Neuronal stem cell (in vitro differentiated cells): ENCODE results near the gene SPATC1L.
A peak's percentile ranks its signal among the peaks of the same experiment; 100 is the strongest.

Source experiments
- DNase-seq: peaks from one replicate; pipeline ENCODE4 v3.0.0-alpha.2; 2013; ENCODE audit warnings: low spot score
- H2AFZ ChIP-seq: one replicate; pipeline ENCODE4 v1.6.1; 2013; ENCODE audit warnings: mild to moderate bottlenecking, low read length, inconsistent platforms
- H2AK5ac ChIP-seq: 2 replicates; pipeline ENCODE4 v1.6.1; 2013; ENCODE audit warnings: low read depth, mild to moderate bottlenecking, inconsistent platforms, low read length, moderate library complexity, mixed read lengths
- H2BK120ac ChIP-seq: 2 replicates; pipeline ENCODE4 v1.6.1; 2013; ENCODE audit warnings: low read depth, mild to moderate bottlenecking, inconsistent platforms, low read length, moderate library complexity, mixed read lengths
- H2BK12ac ChIP-seq: one replicate; pipeline ENCODE4 v1.6.1; 2013; ENCODE audit warnings: low read length, inconsistent platforms
- H2BK15ac ChIP-seq: 2 replicates; pipeline ENCODE4 v1.6.1; 2013; ENCODE audit warnings: mild to moderate bottlenecking, low read length, inconsistent platforms, mixed read lengths
- H2BK5ac ChIP-seq: one replicate; pipeline ENCODE4 v1.6.1; 2013; ENCODE audit warnings: inconsistent platforms, mild to moderate bottlenecking, low read length, moderate library complexity
- H3K14ac ChIP-seq: one replicate; pipeline ENCODE4 v1.6.1; 2013; ENCODE audit warnings: low read length, inconsistent platforms
- H3K18ac ChIP-seq: 2 replicates; pipeline ENCODE4 v1.6.1; 2013; ENCODE audit warnings: low read length, inconsistent platforms
- H3K23ac ChIP-seq: 2 replicates; pipeline ENCODE4 v1.6.1; 2013; ENCODE audit warnings: low read depth, mild to moderate bottlenecking, mixed read lengths, low read length, inconsistent platforms; ENCODE audit not compliant: poor library complexity
- H3K27ac ChIP-seq: replicated peaks from 3 replicates; pipeline ENCODE4 v1.5.1; 2013; ENCODE audit warnings: low read length, inconsistent platforms
- H3K27me3 ChIP-seq, 3 experiments: 2 replicates each; pipeline ENCODE4 v1.6.1; 2013; ENCODE audit warnings: low read length in 3 of 3, mild to moderate bottlenecking in 2 of 3, inconsistent platforms in 1 of 3, low read depth in 1 of 3, mixed read lengths in 1 of 3, moderate library complexity in 1 of 3; ENCODE audit not compliant: control insufficient read depth in 3 of 3, insufficient read depth in 3 of 3
- H3K36me3 ChIP-seq, 2 donors: replicated peaks in 1 of 2; 2 replicates each; pipeline ENCODE4 v1.6.1; 2013; ENCODE audit warnings: low read length in 2 of 2; ENCODE audit not compliant: control insufficient read depth in 2 of 2, insufficient read depth in 2 of 2
- H3K4ac ChIP-seq: 2 replicates; pipeline ENCODE4 v1.6.1; 2013; ENCODE audit warnings: inconsistent platforms, mild to moderate bottlenecking, low read length, moderate library complexity
- H3K4me1 ChIP-seq, 2 donors: 1 replicate in 1 of 2; 2 replicates in 1 of 2; pipeline ENCODE4 v1.6.1; 2013; ENCODE audit warnings: low read length in 2 of 2, low read depth in 1 of 2; ENCODE audit not compliant: control insufficient read depth in 2 of 2, insufficient read depth in 1 of 2
- H3K4me2 ChIP-seq: one replicate; pipeline ENCODE4 v1.6.1; 2013; ENCODE audit warnings: mild to moderate bottlenecking, low read length, inconsistent platforms; ENCODE audit not compliant: insufficient read depth, poor library complexity, severe bottlenecking
- H3K4me3 ChIP-seq, 2 donors: 2 replicates each; pipeline ENCODE4 v1.5.1; 2013; ENCODE audit warnings: low read length in 2 of 2, mild to moderate bottlenecking in 2 of 2, inconsistent platforms in 1 of 2, moderate library complexity in 1 of 2
- H3K79me1 ChIP-seq: one replicate; pipeline ENCODE4 v1.6.1; 2013; ENCODE audit warnings: low read depth, mild to moderate bottlenecking, inconsistent platforms, low read length, moderate library complexity
- H3K9ac ChIP-seq: one replicate; pipeline ENCODE4 v1.6.1; 2013; ENCODE audit warnings: mild to moderate bottlenecking, low read depth, low read length, inconsistent platforms; ENCODE audit not compliant: poor library complexity
- H3K9me3 ChIP-seq, 2 donors: replicated peaks in 1 of 2; 2 replicates each; pipeline versions ENCODE3 to v1.6.1; 2013; ENCODE audit warnings: low read length in 2 of 2, mild to moderate bottlenecking in 2 of 2, inconsistent platforms in 1 of 2, low read depth in 1 of 2, mixed read lengths in 1 of 2, moderate library complexity in 1 of 2; ENCODE audit not compliant: control insufficient read depth in 2 of 2, insufficient read depth in 1 of 2
- H4K8ac ChIP-seq: one replicate; pipeline ENCODE4 v1.6.1; 2013; ENCODE audit warnings: low read depth, mild to moderate bottlenecking, inconsistent platforms, low read length, moderate library complexity
- H4K91ac ChIP-seq: one replicate; pipeline ENCODE4 v1.6.1; 2013; ENCODE audit warnings: low read length, low read depth, mild to moderate bottlenecking, inconsistent platforms; ENCODE audit not compliant: poor library complexity
- WGBS, 2 donors: extraction: QIAGEN DNeasy Blood & Tissue Kit; methylation state at CpG; one replicate each; pipeline ENCODE4 v1.1.7; 2013; ENCODE audit warnings: missing lambda C conversion rate in 2 of 2, mixed read lengths in 1 of 2; ENCODE audit not compliant: insufficient read length in 2 of 2, insufficient replicate concordance in 1 of 2; ENCODE audit errors: extremely low coverage in 2 of 2; 5-methylcytosine and 5-hydroxymethylcytosine counted together

Gene SPATC1L

GRCh38 chr21:46182548-46183336, 1.5 kb downstream of the SPATC1L start:
- Histone ChIP-seq H3K27me3 (no peaks in the 10 kb centered on the region), H3K14ac (no peak overlapping the region), H3K4me1 (peaks cover 8% of the 10 kb centered on the region in 2 donors), H3K9ac (peak overlapping the region; percentile 60), H2BK12ac (peak overlapping the region; percentile 75), H3K4ac (no peak overlapping the region), H3K79me1 (peaks cover 18% of the 10 kb centered on the region), H3K36me3 (peaks cover 0 to 6% of the 10 kb centered on the region in 2 donors), H3K18ac (peak overlapping the region; percentile 64), H4K91ac (no peak overlapping the region), H2BK120ac (no peak overlapping the region), H2AK5ac (peak overlapping the region; percentile 83), H3K4me3 (peak overlapping the region; percentile 15 to 55), H3K4me2 (no peak overlapping the region), H3K27ac (no peak overlapping the region), H2BK15ac (no peak overlapping the region), H2AFZ (no peak overlapping the region), H3K23ac (peak overlapping the region; percentile 80), H2BK5ac (peak overlapping the region; percentile 13), H3K9me3 (no peaks in the 10 kb centered on the region), H4K8ac (no peak overlapping the region)
- no peak for DNase-seq
- no CpG with 5 or more reads among the region's 44 CpGs for WGBS, 2 donors

GRCh38 chr21:46181953-46182547, 2.2 kb downstream of the SPATC1L start:
- no peak overlapping the region for H2BK5ac ChIP-seq
- H2AK5ac ChIP-seq = no peak overlapping the region
- peaks cover 3 to 7% of the 10 kb centered on the region in 2 donors for H3K4me1 ChIP-seq
- H2BK12ac ChIP-seq = no peak overlapping the region
- H3K9me3 ChIP-seq = no peaks in the 10 kb centered on the region
- H2BK120ac ChIP-seq = no peak overlapping the region
- H3K4ac ChIP-seq = no peak overlapping the region
- no peaks in the 10 kb centered on the region for H3K27me3 ChIP-seq
- H3K27ac ChIP-seq = no peak overlapping the region
- no peak overlapping the region for H3K18ac ChIP-seq
- H2AFZ ChIP-seq = no peak overlapping the region
- H3K14ac ChIP-seq = no peak overlapping the region
- no peak overlapping the region for H3K9ac ChIP-seq
- peaks cover 18% of the 10 kb centered on the region for H3K79me1 ChIP-seq
- H4K8ac ChIP-seq = no peak overlapping the region
- H3K4me3 ChIP-seq = no peak overlapping the region
- DNase-seq = no peak
- H3K4me2 ChIP-seq = no peak overlapping the region
- WGBS, 2 donors = no CpG with 5 or more reads among the region's 16 CpGs
- no peak overlapping the region for H4K91ac ChIP-seq
- H3K23ac ChIP-seq = peak overlapping the region; percentile 65
- H3K36me3 ChIP-seq = no peaks in the 10 kb centered on the region
- H2BK15ac ChIP-seq = no peak overlapping the region

GRCh38 chr21:46181436-46181835, 2.8 kb downstream of the SPATC1L start:
- peak overlapping the region; percentile 6 for H3K23ac ChIP-seq
- H3K27ac ChIP-seq = no peak overlapping the region
- H3K4me1 ChIP-seq = peaks cover 3 to 7% of the 10 kb centered on the region in 2 donors
- no peak overlapping the region for H2BK5ac ChIP-seq
- H3K4ac ChIP-seq = no peak overlapping the region
- H3K9ac ChIP-seq = no peak overlapping the region
- H2BK15ac ChIP-seq = no peak overlapping the region
- H3K27me3 ChIP-seq = no peaks in the 10 kb centered on the region
- H2AK5ac ChIP-seq = no peak overlapping the region
- H3K4me2 ChIP-seq = no peak overlapping the region
- no peak overlapping the region for H3K14ac ChIP-seq
- H2BK12ac ChIP-seq = no peak overlapping the region
- H2BK120ac ChIP-seq = no peak overlapping the region
- no peak overlapping the region for H3K4me3 ChIP-seq
- no peak for DNase-seq
- H4K8ac ChIP-seq = no peak overlapping the region
- peaks cover 18% of the 10 kb centered on the region for H3K79me1 ChIP-seq
- no peaks in the 10 kb centered on the region for H3K36me3 ChIP-seq
- no peak overlapping the region for H2AFZ ChIP-seq
- H3K9me3 ChIP-seq = no peaks in the 10 kb centered on the region
- H3K18ac ChIP-seq = peak overlapping the region; percentile 38
- no peak overlapping the region for H4K91ac ChIP-seq
- no CpG with 5 or more reads among the region's 19 CpGs for WGBS, 2 donors

- Histone ChIP-seq H3K79me1 (peaks cover 18% of the 10 kb centered on the region), H3K23ac (peak overlapping the region; percentile 58), H3K4me3 (no peak overlapping the region), H3K36me3 (no peaks in the 10 kb centered on the region), H3K4me2 (no peak overlapping the region), H2BK5ac (no peak overlapping the region), H2AFZ (no peak overlapping the region), H3K9ac (peak overlapping the region; percentile 44), H3K4ac (no peak overlapping the region), H4K91ac (no peak overlapping the region), H3K27ac (no peak overlapping the region), H2BK120ac (no peak overlapping the region), H2AK5ac (no peak overlapping the region), H3K27me3 (no peaks in the 10 kb centered on the region), H3K14ac (no peak overlapping the region), H2BK12ac (no peak overlapping the region), H4K8ac (peak overlapping the region; percentile 17), H3K4me1 (peaks cover 3 to 7% of the 10 kb centered on the region in 2 donors), H3K9me3 (no peaks in the 10 kb centered on the region), H2BK15ac (no peak overlapping the region), H3K18ac (peak overlapping the region; percentile 28)
- DNase-seq = no peak
- WGBS, 2 donors = no CpG with 5 or more reads among the region's 26 CpGs
These were observed 3.4 kb downstream of the SPATC1L start for GRCh38 chr21:46180778-46181391.
